ENCODE data around the gene PAGE2. TPM values are rescaled to one million over a fixed set of nuclear protein-coding genes. Genes with fewer than 3 reads are reported as not detected.
"Not testable (repeated sequence)": the region's sequence is repeated elsewhere in the genome, so short reads cannot be mapped to it uniquely, and the experiment has no call there.

Gene PAGE2
- total and polyA plus RNA-seq, 12 donors, result not detected

DNA sequence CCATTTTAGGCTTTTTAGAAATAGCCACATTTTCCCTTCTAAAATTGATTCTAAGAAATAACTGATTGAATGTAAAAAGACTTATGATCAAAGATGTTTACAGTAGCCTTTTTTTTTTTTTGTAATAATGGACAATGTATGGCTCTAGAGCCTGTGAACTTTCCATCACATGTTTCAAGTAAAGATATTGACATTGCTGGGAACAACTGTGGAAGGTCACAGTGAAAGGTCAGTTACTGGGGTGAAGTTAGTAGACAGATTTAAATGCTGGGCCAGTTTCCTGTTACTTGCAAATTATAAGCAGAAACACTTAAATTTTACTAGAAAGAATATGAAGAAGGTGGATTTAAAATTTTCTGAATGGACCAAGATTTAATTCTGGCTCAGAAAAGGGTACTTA lies 18.4 kb downstream of the PAGE2 start:
- Histone ChIP-seq H3K36me3 (no peaks in the 10 kb centered on the region), H3K9me3 (no peaks in the 10 kb centered on the region), H3K4me1 (no peaks in the 10 kb centered on the region), H3K27ac (no peak overlapping the region), H3K4me3 (no peak overlapping the region), H3K27me3 (peaks cover 0 to 1% (median 0%) of the 10 kb centered on the region in 7 donors)
- TF ChIP-seq, protein P1, sequence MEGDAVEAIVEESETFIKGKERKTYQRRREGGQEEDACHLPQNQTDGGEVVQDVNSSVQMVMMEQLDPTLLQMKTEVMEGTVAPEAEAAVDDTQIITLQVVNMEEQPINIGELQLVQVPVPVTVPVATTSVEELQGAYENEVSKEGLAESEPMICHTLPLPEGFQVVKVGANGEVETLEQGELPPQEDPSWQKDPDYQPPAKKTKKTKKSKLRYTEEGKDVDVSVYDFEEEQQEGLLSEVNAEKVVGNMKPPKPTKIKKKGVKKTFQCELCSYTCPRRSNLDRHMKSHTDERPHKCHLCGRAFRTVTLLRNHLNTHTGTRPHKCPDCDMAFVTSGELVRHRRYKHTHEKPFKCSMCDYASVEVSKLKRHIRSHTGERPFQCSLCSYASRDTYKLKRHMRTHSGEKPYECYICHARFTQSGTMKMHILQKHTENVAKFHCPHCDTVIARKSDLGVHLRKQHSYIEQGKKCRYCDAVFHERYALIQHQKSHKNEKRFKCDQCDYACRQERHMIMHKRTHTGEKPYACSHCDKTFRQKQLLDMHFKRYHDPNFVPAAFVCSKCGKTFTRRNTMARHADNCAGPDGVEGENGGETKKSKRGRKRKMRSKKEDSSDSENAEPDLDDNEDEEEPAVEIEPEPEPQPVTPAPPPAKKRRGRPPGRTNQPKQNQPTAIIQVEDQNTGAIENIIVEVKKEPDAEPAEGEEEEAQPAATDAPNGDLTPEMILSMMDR (IDR thresholded peaks at IDR 0.05), result no peak
- intact Hi-C loops (cut with DNase I), result no loop called here
- no peak for ATAC-seq
- DNase-seq, result no peak

- H3K36me3 ChIP-seq, result no peaks in the 10 kb centered on the region
- TF ChIP-seq, protein P1 (IDR thresholded peaks at IDR 0.05), result no peak
- ATAC-seq (no peak), DNase-seq (no peak)
- no peaks in the 10 kb centered on the region for H3K27me3 ChIP-seq
- H3K4me3 ChIP-seq, result no peak overlapping the region
- intact Hi-C loops (cut with DNase I), result no loop called here
- 55 to 80% methylated on average over 1 to 2 of the region's 2 CpGs for WGBS, 2 donors
- no peaks in the 10 kb centered on the region for H3K9me3 ChIP-seq
- no peak overlapping the region for H3K27ac ChIP-seq
- no peaks in the 10 kb centered on the region for H3K4me1 ChIP-seq
These were observed 19.1 kb downstream of the PAGE2 start for GRCh38 chrX:55107911-55108310.

DNA sequence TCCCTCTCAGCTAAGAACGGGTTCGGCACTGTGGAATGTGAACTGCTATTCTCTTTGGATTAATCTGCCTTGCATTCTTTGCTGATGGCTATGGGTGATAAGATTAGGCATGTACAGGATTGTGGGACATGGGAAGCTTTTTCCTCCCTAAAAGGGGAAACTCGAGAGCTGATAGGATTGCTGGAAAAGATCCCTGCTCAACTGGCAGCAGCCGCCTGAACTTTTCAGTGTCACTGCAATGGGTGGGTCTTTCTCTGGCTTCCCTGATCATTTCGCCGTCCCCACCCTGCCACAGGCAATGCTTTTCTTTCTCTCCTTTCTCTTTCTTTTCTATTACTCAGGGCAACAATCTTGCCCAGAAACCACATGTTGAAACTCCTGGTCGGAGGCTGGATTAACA lies 20.5 kb downstream of the PAGE2 start:
- Histone ChIP-seq H3K4me3 (no peak overlapping the region), H3K27me3 (peaks cover 0 to 5% (median 0%) of the 10 kb centered on the region in 7 donors), H3K4me1 (no peaks in the 10 kb centered on the region), H3K9me3 (no peaks in the 10 kb centered on the region), H3K36me3 (no peaks in the 10 kb centered on the region), H3K27ac (peak overlapping the region in 1 of 10 donors; percentile 1)
- 52 to 56% methylated on average over 6 of the region's 7 CpGs for WGBS, 2 donors
- TF ChIP-seq, protein P1 (IDR thresholded peaks at IDR 0.05), result no peak
- intact Hi-C loops (cut with DNase I), result no loop called here
- no peak for DNase-seq
- ATAC-seq, result no peak

GRCh38 chrX:55111578-55112254 lies 22.9 kb downstream of the PAGE2 start:
- TF ChIP-seq, protein P1 (IDR thresholded peaks at IDR 0.05), result no peak
- ATAC-seq, result no peak
- intact Hi-C loops (cut with DNase I), result no loop called here
- Histone ChIP-seq H3K27ac (no peak overlapping the region), H3K9me3 (no peaks in the 10 kb centered on the region), H3K36me3 (no peaks in the 10 kb centered on the region), H3K4me1 (no peaks in the 10 kb centered on the region), H3K4me3 (no peak overlapping the region), H3K27me3 (peaks cover 0 to 16% (median 0%) of the 10 kb centered on the region in 7 donors)
- DNase-seq, result no peak
- 82 to 85% methylated on average over 8 of the region's 8 CpGs for WGBS, 2 donors

- H3K4me1 ChIP-seq; DNase-seq; H3K9me3 ChIP-seq; H3K4me3 ChIP-seq; ATAC-seq; intact Hi-C loops (cut with DNase I); H3K36me3 ChIP-seq; H3K27ac ChIP-seq: not testable (repeated sequence)
- peaks cover 0 to 39% (median 0%) of the 10 kb centered on the region in 7 donors for H3K27me3 ChIP-seq
- WGBS, 2 donors, result 18 to 41% methylated on average over 7 of the region's 7 CpGs
These were observed 27.8 kb downstream of the PAGE2 start for GRCh38 chrX:55116589-55116988.
